Measurements from ENCODE around the gene TANGO6.

GRCh38 chr16:69130461-69130860 lies 287.1 kb downstream of the TANGO6 start:
- TF ChIP-seq, protein P1, sequence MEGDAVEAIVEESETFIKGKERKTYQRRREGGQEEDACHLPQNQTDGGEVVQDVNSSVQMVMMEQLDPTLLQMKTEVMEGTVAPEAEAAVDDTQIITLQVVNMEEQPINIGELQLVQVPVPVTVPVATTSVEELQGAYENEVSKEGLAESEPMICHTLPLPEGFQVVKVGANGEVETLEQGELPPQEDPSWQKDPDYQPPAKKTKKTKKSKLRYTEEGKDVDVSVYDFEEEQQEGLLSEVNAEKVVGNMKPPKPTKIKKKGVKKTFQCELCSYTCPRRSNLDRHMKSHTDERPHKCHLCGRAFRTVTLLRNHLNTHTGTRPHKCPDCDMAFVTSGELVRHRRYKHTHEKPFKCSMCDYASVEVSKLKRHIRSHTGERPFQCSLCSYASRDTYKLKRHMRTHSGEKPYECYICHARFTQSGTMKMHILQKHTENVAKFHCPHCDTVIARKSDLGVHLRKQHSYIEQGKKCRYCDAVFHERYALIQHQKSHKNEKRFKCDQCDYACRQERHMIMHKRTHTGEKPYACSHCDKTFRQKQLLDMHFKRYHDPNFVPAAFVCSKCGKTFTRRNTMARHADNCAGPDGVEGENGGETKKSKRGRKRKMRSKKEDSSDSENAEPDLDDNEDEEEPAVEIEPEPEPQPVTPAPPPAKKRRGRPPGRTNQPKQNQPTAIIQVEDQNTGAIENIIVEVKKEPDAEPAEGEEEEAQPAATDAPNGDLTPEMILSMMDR (IDR thresholded peaks at IDR 0.05): no peak
- no peak for TF ChIP-seq ZFX (IDR thresholded peaks at IDR 0.05; ENCODE audit: borderline replicate concordance)
